ENCODE results near the gene EFR3B. TPM values are rescaled to one million over a fixed set of nuclear protein-coding genes. Genes with fewer than 3 reads are reported as not detected.
A peak's percentile ranks its signal among the peaks of the same experiment; 100 is the strongest.
"Not testable (repeated sequence)": the region's sequence is repeated elsewhere in the genome, so short reads cannot be mapped to it uniquely, and the experiment has no call there.

EFR3B gene
- polyA plus RNA-seq, 3 donors from 2014 or later: 0.08 TPM; not detected in 2

GRCh38 chr2:25131567-25132298, 89.9 kb downstream of the EFR3B start:
- Mint-ChIP-seq H3K4me1 (peaks cover 10 to 13% of the 10 kb centered on the region in 2 donors), H3K4me3 (peak overlapping the region; percentile 7 to 48 (median 32)), H3K36me3 (no peaks in the 10 kb centered on the region), H3K27me3 (ENCODE audit: low read depth in 3 of 3) (peaks cover 3 to 30% (median 16%) of the 10 kb centered on the region in 3 donors), H3K27ac (no peak overlapping the region), H3K9me3 (peaks cover 0 to 3% (median 0%) of the 10 kb centered on the region in 6 donors)
- DNase-seq: no peak

GRCh38 chr2:25132299-25132635, 90.4 kb downstream of the EFR3B start:
- Mint-ChIP-seq H3K27ac (no peak overlapping the region), H3K27me3 (ENCODE audit: low read depth in 3 of 3) (peaks cover 5 to 34% (median 16%) of the 10 kb centered on the region in 3 donors), H3K9me3 (peaks cover 0 to 3% (median 0%) of the 10 kb centered on the region in 6 donors), H3K4me1 (peaks cover 10 to 13% of the 10 kb centered on the region in 2 donors), H3K4me3 (peak overlapping the region in 1 of 5 donors; percentile 17), H3K36me3 (no peaks in the 10 kb centered on the region)
- no peak for DNase-seq

- H3K27ac Mint-ChIP-seq: no peak overlapping the region
- peaks cover 5 to 36% (median 16%) of the 10 kb centered on the region in 3 donors for H3K27me3 Mint-ChIP-seq (ENCODE audit: low read depth in 3 of 3)
- no peaks in the 10 kb centered on the region for H3K36me3 Mint-ChIP-seq
- DNase-seq: no peak
- H3K9me3 Mint-ChIP-seq: peaks cover 0 to 3% (median 0%) of the 10 kb centered on the region in 6 donors
- H3K4me1 Mint-ChIP-seq: peaks cover 10 to 13% of the 10 kb centered on the region in 2 donors
- no peak overlapping the region for H3K4me3 Mint-ChIP-seq
These were observed 90.8 kb downstream of the EFR3B start for GRCh38 chr2:25132693-25133092.

- not testable (repeated sequence) for H3K4me1 Mint-ChIP-seq, DNase-seq, H3K9me3 Mint-ChIP-seq, H3K27ac Mint-ChIP-seq, H3K36me3 Mint-ChIP-seq, H3K4me3 Mint-ChIP-seq
- H3K27me3 Mint-ChIP-seq (ENCODE audit: low read depth in 3 of 3): peaks cover 1 to 15% (median 14%) of the 10 kb centered on the region in 3 donors
These were observed 98.7 kb downstream of the EFR3B start for GRCh38 chr2:25140535-25140934.

GRCh38 chr2:25141120-25141519, 99.2 kb downstream of the EFR3B start:
- peaks cover 1 to 15% (median 11%) of the 10 kb centered on the region in 3 donors for H3K27me3 Mint-ChIP-seq (ENCODE audit: low read depth in 3 of 3)
- H3K4me3 Mint-ChIP-seq: no peak overlapping the region
- no peak for DNase-seq
- no peak overlapping the region for H3K27ac Mint-ChIP-seq
- H3K36me3 Mint-ChIP-seq: no peaks in the 10 kb centered on the region
- no peaks in the 10 kb centered on the region for H3K9me3 Mint-ChIP-seq
- H3K4me1 Mint-ChIP-seq: peaks cover 3 to 6% of the 10 kb centered on the region in 2 donors

- DNase-seq: peak; percentile 14 to 26 (median 20)
- Mint-ChIP-seq H3K36me3 (no peaks in the 10 kb centered on the region), H3K4me3 (no peak overlapping the region)
These were observed 103.9 kb downstream of the EFR3B start for GRCh38 chr2:25145803-25146202.

GRCh38 chr2:25146896-25147295, 105.0 kb downstream of the EFR3B start:
- Mint-ChIP-seq H3K27ac (peak overlapping the region in 2 of 6 donors; percentile 0 to 44), H3K9me3 (no peaks in the 10 kb centered on the region), H3K4me3 (no peak overlapping the region), H3K27me3 (ENCODE audit: low read depth in 3 of 3) (peaks cover 0 to 11% (median 4%) of the 10 kb centered on the region in 3 donors), H3K36me3 (no peaks in the 10 kb centered on the region), H3K4me1 (peaks cover 3 to 7% of the 10 kb centered on the region in 2 donors)
- DNase-seq: no peak

More at GRCh38 chr2:25145803-25146202, 103.9 kb downstream of the EFR3B start:
- Mint-ChIP-seq H3K4me1 (peaks cover 3 to 7% of the 10 kb centered on the region in 2 donors), H3K27ac (no peak overlapping the region), H3K27me3 (ENCODE audit: low read depth in 3 of 3) (peaks cover 0 to 10% (median 4%) of the 10 kb centered on the region in 3 donors), H3K9me3 (no peaks in the 10 kb centered on the region)

GRCh38 chr2:25149646-25150045, 107.8 kb downstream of the EFR3B start:
- Mint-ChIP-seq H3K9me3 (no peaks in the 10 kb centered on the region), H3K36me3 (no peaks in the 10 kb centered on the region), H3K27ac (no peak overlapping the region)

GRCh38 chr2:25150993-25151392, 109.1 kb downstream of the EFR3B start:
- not testable (repeated sequence) for H3K4me1 Mint-ChIP-seq; DNase-seq; H3K36me3 Mint-ChIP-seq; H3K27ac Mint-ChIP-seq; H3K4me3 Mint-ChIP-seq; H3K9me3 Mint-ChIP-seq; H3K27me3 Mint-ChIP-seq (ENCODE audit: low read depth in 3 of 3)

More at GRCh38 chr2:25149646-25150045, 107.8 kb downstream of the EFR3B start:
- Mint-ChIP-seq H3K27me3 (ENCODE audit: low read depth in 3 of 3) (peaks cover 0 to 4% (median 4%) of the 10 kb centered on the region in 3 donors), H3K4me1 (peaks cover 3 to 7% of the 10 kb centered on the region in 2 donors), H3K4me3 (no peak overlapping the region)
- DNase-seq: no peak

- H3K4me1 Mint-ChIP-seq: no peaks in the 10 kb centered on the region
- DNase-seq: no peak
- H3K27me3 Mint-ChIP-seq (ENCODE audit: low read depth in 3 of 3): peaks cover 0 to 5% (median 0%) of the 10 kb centered on the region in 3 donors
- H3K27ac Mint-ChIP-seq: no peak overlapping the region
- peaks cover 0 to 5% (median 0%) of the 10 kb centered on the region in 3 donors for H3K36me3 Mint-ChIP-seq
- no peaks in the 10 kb centered on the region for H3K9me3 Mint-ChIP-seq
- no peak overlapping the region for H3K4me3 Mint-ChIP-seq
These were observed 109.8 kb downstream of the EFR3B start for GRCh38 chr2:25151718-25152117.

GRCh38 chr2:25155401-25155800, 113.5 kb downstream of the EFR3B start:
- Mint-ChIP-seq H3K4me3 (no peak overlapping the region), H3K27me3 (ENCODE audit: low read depth in 3 of 3) (peaks cover 3 to 5% (median 3%) of the 10 kb centered on the region in 3 donors), H3K36me3 (peaks cover 0 to 5% (median 0%) of the 10 kb centered on the region in 3 donors), H3K4me1 (peaks cover 10 to 12% of the 10 kb centered on the region in 2 donors), H3K9me3 (no peaks in the 10 kb centered on the region), H3K27ac (no peak overlapping the region)
- DNase-seq: no peak

GRCh38 chr2:25158096-25158852, 116.4 kb downstream of the EFR3B start:
- peak overlapping the region in 1 of 6 donors; percentile 11 for H3K27ac Mint-ChIP-seq
- no peaks in the 10 kb centered on the region for H3K9me3 Mint-ChIP-seq
- H3K36me3 Mint-ChIP-seq: peaks cover 0 to 5% (median 0%) of the 10 kb centered on the region in 3 donors
- H3K27me3 Mint-ChIP-seq (ENCODE audit: low read depth in 3 of 3): peaks cover 3 to 10% (median 5%) of the 10 kb centered on the region in 3 donors
- no peak for DNase-seq
- H3K4me3 Mint-ChIP-seq: no peak overlapping the region
- H3K4me1 Mint-ChIP-seq: peaks cover 19 to 22% of the 10 kb centered on the region in 2 donors

- Mint-ChIP-seq H3K27me3 (ENCODE audit: low read depth in 3 of 3) (peaks cover 2 to 16% (median 5%) of the 10 kb centered on the region in 3 donors), H3K36me3 (peaks cover 0 to 5% (median 0%) of the 10 kb centered on the region in 3 donors), H3K4me1 (peaks cover 19 to 22% of the 10 kb centered on the region in 2 donors), H3K4me3 (peak overlapping the region; percentile 26 to 76 (median 67)), H3K27ac (peak overlapping the region; percentile 31 to 91 (median 85)), H3K9me3 (no peaks in the 10 kb centered on the region)
- no peak for DNase-seq
These were observed 118.1 kb downstream of the EFR3B start for GRCh38 chr2:25159949-25160348.

- H3K9me3 Mint-ChIP-seq: no peaks in the 10 kb centered on the region
- peak overlapping the region; percentile 81 to 96 (median 88) for H3K27ac Mint-ChIP-seq
- H3K27me3 Mint-ChIP-seq (ENCODE audit: low read depth in 3 of 3): peaks cover 2 to 17% (median 5%) of the 10 kb centered on the region in 3 donors
- no peak for DNase-seq
- H3K36me3 Mint-ChIP-seq: peaks cover 0 to 4% (median 0%) of the 10 kb centered on the region in 3 donors
- H3K4me1 Mint-ChIP-seq: peaks cover 19 to 22% of the 10 kb centered on the region in 2 donors
- peak overlapping the region; percentile 69 to 78 (median 76) for H3K4me3 Mint-ChIP-seq
These were observed 118.5 kb downstream of the EFR3B start for GRCh38 chr2:25160376-25160775.

Measured in immature natural killer cell (primary cell).